Liver (tissue), 9 donors: ENCODE results near the gene SHC4. TPM values are rescaled to one million over a fixed set of nuclear protein-coding genes. Genes with fewer than 3 reads are reported as not detected.

Source experiments
- DNase-seq: peaks from one replicate; pipeline ENCODE4 v3.0.0-alpha.2; 2017; ENCODE audit warnings: low spot score
- H3K27ac ChIP-seq, 2 donors: one replicate each; pipeline ENCODE4 v1.7.0; 2013; ENCODE audit warnings: inconsistent platforms in 2 of 2, low read length in 2 of 2, control low read depth in 1 of 2, low read depth in 1 of 2, mild to moderate bottlenecking in 1 of 2
- H3K27me3 ChIP-seq, 4 donors: one replicate each; pipeline versions ENCODE4 v1.6.1 to v1.7.0; 2013; ENCODE audit warnings: low read length in 3 of 4, inconsistent platforms in 1 of 4, mild to moderate bottlenecking in 1 of 4, moderate library complexity in 1 of 4; ENCODE audit not compliant: control insufficient read depth in 4 of 4, insufficient read depth in 4 of 4
- H3K36me3 ChIP-seq, 4 donors: one replicate each; pipeline versions ENCODE4 v1.6.1 to v1.7.0; 2013; ENCODE audit warnings: low read length in 3 of 4, mild to moderate bottlenecking in 3 of 4, low read depth in 1 of 4, moderate library complexity in 1 of 4; ENCODE audit not compliant: control insufficient read depth in 4 of 4, insufficient read depth in 3 of 4
- H3K4me1 ChIP-seq, 4 donors: one replicate each; pipeline versions ENCODE4 v1.6.1 to v1.7.0; 2013; ENCODE audit warnings: low read length in 3 of 4, mild to moderate bottlenecking in 3 of 4, moderate library complexity in 1 of 4; ENCODE audit not compliant: control insufficient read depth in 4 of 4, insufficient read depth in 4 of 4
- H3K4me3 ChIP-seq, 3 donors: one replicate each; pipeline versions ENCODE4 v1.6.1 to v1.7.0; 2013; ENCODE audit warnings: low read length in 3 of 3, control low read depth in 1 of 3, low read depth in 1 of 3, mild to moderate bottlenecking in 1 of 3
- H3K9ac ChIP-seq, 2 donors: one replicate each; pipeline ENCODE4 v1.7.0; 2013; ENCODE audit warnings: low read length in 2 of 2, mild to moderate bottlenecking in 2 of 2, moderate library complexity in 2 of 2, control low read depth in 1 of 2, low read depth in 1 of 2
- H3K9me3 ChIP-seq, 4 donors: one replicate each; pipeline versions ENCODE4 v1.6.1 to v1.7.0; 2013; ENCODE audit warnings: low read length in 3 of 4; ENCODE audit not compliant: control insufficient read depth in 4 of 4
- CTCF ChIP-seq: fragments of 150-350 bp; IDR thresholded peaks from 2 replicates; pipeline ENCODE4 v1.5.1; 2017; ENCODE audit warnings: improper control_type of control experiment, low read depth, low read length; ENCODE audit not compliant: missing input control
- EGR1 ChIP-seq, 2 donors: IDR thresholded peaks; 2 replicates each; pipeline ENCODE4 v1.6.1; 2016 to 2018; ENCODE audit warnings: antibody characterized with exemption in 2 of 2, low read depth in 2 of 2
- FOXA1 ChIP-seq: IDR thresholded peaks from 2 replicates; pipeline ENCODE4 v1.6.1; 2016; ENCODE audit warnings: antibody characterized with exemption
- FOXA2 ChIP-seq: IDR thresholded peaks from 2 replicates; pipeline ENCODE4 v1.6.1; 2016; ENCODE audit warnings: antibody characterized with exemption
- GABPA ChIP-seq, 2 donors: IDR thresholded peaks in 1 of 2; conservative IDR thresholded peaks in 1 of 2; 2 replicates each; pipeline ENCODE4 v1.6.1; 2016; ENCODE audit warnings: antibody characterized with exemption in 2 of 2, mild to moderate bottlenecking in 1 of 2, moderate library complexity in 1 of 2
- HNF4A ChIP-seq, 2 donors: conservative IDR thresholded peaks; 2 replicates each; pipeline ENCODE4 v1.6.1; 2016; ENCODE audit warnings: antibody characterized with exemption in 2 of 2, mild to moderate bottlenecking in 2 of 2
- HNF4G ChIP-seq: IDR thresholded peaks from 2 replicates; pipeline ENCODE4 v1.6.1; 2016; ENCODE audit warnings: antibody characterized with exemption
- JUND ChIP-seq, 2 donors: IDR thresholded peaks; 2 replicates each; pipeline ENCODE4 v1.6.1; 2016; ENCODE audit warnings: antibody characterized with exemption in 2 of 2
- RAD21 ChIP-seq, 2 donors: IDR thresholded peaks; 2 replicates each; pipeline ENCODE4 v1.6.1; 2016; ENCODE audit warnings: antibody characterized with exemption in 2 of 2, mild to moderate bottlenecking in 2 of 2
- REST ChIP-seq: IDR thresholded peaks from 2 replicates; pipeline ENCODE4 v1.6.1; 2016; ENCODE audit warnings: antibody characterized with exemption, mild to moderate bottlenecking
- RXRA ChIP-seq, 2 donors: IDR thresholded peaks; 2 replicates each; pipeline ENCODE4 v1.6.1; 2017 to 2018; ENCODE audit warnings: antibody characterized with exemption in 2 of 2, mild to moderate bottlenecking in 1 of 2
- TAF1 ChIP-seq: conservative IDR thresholded peaks from 2 replicates; pipeline ENCODE4 v1.6.1; 2016; ENCODE audit warnings: antibody characterized with exemption, mild to moderate bottlenecking
- YY1 ChIP-seq: IDR thresholded peaks from 2 replicates; pipeline ENCODE4 v1.6.1; 2016; ENCODE audit warnings: antibody characterized with exemption, mild to moderate bottlenecking
- WGBS: extraction: QIAGEN DNeasy Blood & Tissue Kit; methylation state at CpG from one replicate; pipeline ENCODE4 v1.1.7; 2013; 5-methylcytosine and 5-hydroxymethylcytosine counted together
- polyA plus RNA-seq, 2 donors: library from polyadenylated mRNA; stranded (reverse) in 1 of 2; unstranded in 1 of 2; fragments of 200-250 nt in 1 of 2; fragments of >200 nt in 1 of 2; fragmentation: Nextera tagmentation in 1 of 2; extraction: Ambion mirVana in 1 of 2; gene quantifications; one replicate each; pipeline versions ENCODE4 v1.2.1 to v1.2.3, GENCODE V29; 2013 to 2015
- total RNA-seq, 2 donors: library from RNA; depleted of rRNA; stranded (reverse); fragments of >200 nt; gene quantifications; one replicate each; pipeline ENCODE4 v1.2.3, GENCODE V29; 2014
- TF ChIP-seq, protein P1 (sequence below): IDR thresholded peaks from 2 replicates; pipeline ENCODE4 v1.6.1; 2016; ENCODE audit warnings: antibody characterized with exemption
- TF ChIP-seq, protein P2 (sequence below): IDR thresholded peaks from 2 replicates; pipeline ENCODE4 v1.6.1; 2016; ENCODE audit warnings: antibody characterized with exemption
- TF ChIP-seq, protein P3 (sequence below): IDR thresholded peaks from 2 replicates; pipeline ENCODE4 v1.6.1; 2016; ENCODE audit warnings: antibody characterized with exemption
- donor health status: healthy.
- donor health status: healthy.
- donor health status: healthy.
- donor health status: healthy.
- donor health status: healthy.

Gene SHC4
- total and polyA plus RNA-seq, 4 donors = under 0.01 to 0.19 (median 0.05) TPM

DNA sequence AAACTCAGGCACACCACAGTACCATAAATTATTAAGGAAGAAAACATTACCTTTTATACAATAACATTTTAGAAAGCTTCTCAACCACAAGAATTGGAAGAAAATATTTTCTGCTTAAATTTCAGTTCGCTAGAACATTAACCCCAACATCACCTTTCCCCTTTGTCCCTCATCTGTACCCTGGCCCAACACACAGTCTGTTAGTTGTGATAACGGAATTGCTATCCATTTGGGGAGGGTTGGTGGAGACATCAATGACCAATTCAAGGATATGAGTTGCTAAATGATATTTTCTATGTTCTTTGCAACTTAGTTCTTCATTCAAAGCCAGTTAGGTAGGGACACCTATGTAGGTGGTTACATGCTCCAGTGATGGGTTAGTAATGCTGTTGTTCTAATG lies 80.0 kb downstream of the SHC4 start:
- Histone ChIP-seq H3K27me3 (peaks cover 0 to 2% (median 0%) of the 10 kb centered on the region in 4 donors), H3K27ac (no peak overlapping the region), H3K36me3 (no peaks in the 10 kb centered on the region), H3K9ac (no peak overlapping the region), H3K9me3 (no peaks in the 10 kb centered on the region), H3K4me1 (peaks cover 0 to 6% (median 2%) of the 10 kb centered on the region in 4 donors), H3K4me3 (no peak overlapping the region)
- WGBS = 81% methylated on average over 2 of the region's 2 CpGs
- TF ChIP-seq REST (no peak), RXRA (IDR thresholded peaks at IDR 0.05) (no peak), YY1 (no peak), HNF4G (no peak), FOXA1 (no peak), GABPA (IDR thresholded peaks at IDR 0.05 in 1 of 2, conservative IDR thresholded peaks at IDR 0.05 in 1 of 2) (no peak), HNF4A (conservative IDR thresholded peaks at IDR 0.05) (no peak), RAD21 (IDR thresholded peaks at IDR 0.05) (no peak), FOXA2 (no peak)
- TF ChIP-seq, protein P1, sequence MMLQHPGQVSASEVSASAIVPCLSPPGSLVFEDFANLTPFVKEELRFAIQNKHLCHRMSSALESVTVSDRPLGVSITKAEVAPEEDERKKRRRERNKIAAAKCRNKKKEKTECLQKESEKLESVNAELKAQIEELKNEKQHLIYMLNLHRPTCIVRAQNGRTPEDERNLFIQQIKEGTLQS = no peak
- TF ChIP-seq, protein P2, sequence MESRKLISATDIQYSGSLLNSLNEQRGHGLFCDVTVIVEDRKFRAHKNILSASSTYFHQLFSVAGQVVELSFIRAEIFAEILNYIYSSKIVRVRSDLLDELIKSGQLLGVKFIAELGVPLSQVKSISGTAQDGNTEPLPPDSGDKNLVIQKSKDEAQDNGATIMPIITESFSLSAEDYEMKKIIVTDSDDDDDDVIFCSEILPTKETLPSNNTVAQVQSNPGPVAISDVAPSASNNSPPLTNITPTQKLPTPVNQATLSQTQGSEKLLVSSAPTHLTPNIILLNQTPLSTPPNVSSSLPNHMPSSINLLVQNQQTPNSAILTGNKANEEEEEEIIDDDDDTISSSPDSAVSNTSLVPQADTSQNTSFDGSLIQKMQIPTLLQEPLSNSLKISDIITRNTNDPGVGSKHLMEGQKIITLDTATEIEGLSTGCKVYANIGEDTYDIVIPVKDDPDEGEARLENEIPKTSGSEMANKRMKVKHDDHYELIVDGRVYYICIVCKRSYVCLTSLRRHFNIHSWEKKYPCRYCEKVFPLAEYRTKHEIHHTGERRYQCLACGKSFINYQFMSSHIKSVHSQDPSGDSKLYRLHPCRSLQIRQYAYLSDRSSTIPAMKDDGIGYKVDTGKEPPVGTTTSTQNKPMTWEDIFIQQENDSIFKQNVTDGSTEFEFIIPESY = no peak
- TF ChIP-seq, protein P3, sequence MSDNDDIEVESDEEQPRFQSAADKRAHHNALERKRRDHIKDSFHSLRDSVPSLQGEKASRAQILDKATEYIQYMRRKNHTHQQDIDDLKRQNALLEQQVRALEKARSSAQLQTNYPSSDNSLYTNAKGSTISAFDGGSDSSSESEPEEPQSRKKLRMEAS = no peak
- DNase-seq = no peak

- no peak overlapping the region for H3K9ac ChIP-seq
- TF ChIP-seq, protein P3 = no peak
- TF ChIP-seq TAF1 (no peak), EGR1 (IDR thresholded peaks at IDR 0.05; ENCODE audit: low read depth in 2 of 2) (no peak), FOXA1 (no peak), JUND (IDR thresholded peaks at IDR 0.05) (no peak), HNF4A (conservative IDR thresholded peaks at IDR 0.05) (no peak), CTCF (no peak)
- H3K9me3 ChIP-seq = no peaks in the 10 kb centered on the region
- H3K27me3 ChIP-seq = no peaks in the 10 kb centered on the region
- peaks cover 0 to 20% (median 2%) of the 10 kb centered on the region in 4 donors for H3K4me1 ChIP-seq
- WGBS = 80% methylated on average over 3 of the region's 3 CpGs
- no peak for DNase-seq
- H3K27ac ChIP-seq = no peak overlapping the region
- H3K4me3 ChIP-seq = no peak overlapping the region
- no peaks in the 10 kb centered on the region for H3K36me3 ChIP-seq
These were observed 83.6 kb downstream of the SHC4 start for GRCh38 chr15:48880070-48880634.
